Fibroblast of gingiva (primary cell): ENCODE measurements around the gene GCK.

ENCODE experiments used
- DNase-seq: peaks from one replicate; pipeline ENCODE4 v3.0.0-alpha.2; 2011; ENCODE audit warnings: low read depth

The GCK gene

GRCh38 chr7:44155191-44156185 is 33.8 kb downstream of the GCK start:
- DNase-seq: no peak

GRCh38 chr7:44154703-44155102 is 34.5 kb downstream of the GCK start:
- DNase-seq: no peak

- no peak for DNase-seq
Measured at GRCh38 chr7:44153948-44154335, 35.3 kb downstream of the GCK start.

GRCh38 chr7:44152971-44153947 is 36.0 kb downstream of the GCK start:
- DNase-seq: no peak

GRCh38 chr7:44151956-44152355 is 37.3 kb downstream of the GCK start:
- no peak for DNase-seq

- DNase-seq: no peak
Measured at GRCh38 chr7:44150966-44151941, 38.0 kb downstream of the GCK start.

GRCh38 chr7:44150466-44150832 is 38.8 kb downstream of the GCK start:
- DNase-seq: no peak

GRCh38 chr7:44149571-44150465 is 39.4 kb downstream of the GCK start:
- peak; percentile 21 for DNase-seq

- DNase-seq: no peak
Measured at GRCh38 chr7:44148961-44149536, 40.2 kb downstream of the GCK start.

- DNase-seq: no peak
Measured at GRCh38 chr7:44148166-44148565, 41.1 kb downstream of the GCK start.

GRCh38 chr7:44147026-44147991 is 41.9 kb downstream of the GCK start:
- no peak for DNase-seq

- DNase-seq: peak; percentile 58
Measured at GRCh38 chr7:44145969-44146911, 43.0 kb downstream of the GCK start.

- no peak for DNase-seq
Measured at GRCh38 chr7:44145479-44145968, 43.7 kb downstream of the GCK start.

- no peak for DNase-seq
Measured at GRCh38 chr7:44144968-44145478, 44.2 kb downstream of the GCK start.

GRCh38 chr7:44144426-44144967 is 44.7 kb downstream of the GCK start:
- no peak for DNase-seq

GRCh38 chr7:44143646-44144250 is 45.5 kb downstream of the GCK start:
- peak; percentile 40 for DNase-seq

GRCh38 chr7:44142028-44142427 is 47.2 kb downstream of the GCK start:
- DNase-seq: no peak
